Kidney (tissue), 14 donors: ENCODE data around the gene MEF2C. TPM values are rescaled to one million over a fixed set of nuclear protein-coding genes. Genes with fewer than 3 reads are reported as not detected.

ENCODE experiments used
- DNase-seq, 5 donors: peaks; one replicate each; pipeline ENCODE4 v3.0.0-alpha.2; 2013 to 2020
- FAIRE-seq: peaks from 2 replicates; lab custom pipeline; 2012; peaks lifted over from hg19 to GRCh38; lab: Jason Lieb, UNC
- H3K27ac ChIP-seq, 2 donors: one replicate each; pipeline ENCODE4 v1.7.0; 2013; ENCODE audit warnings: low read depth in 2 of 2, low read length in 2 of 2, inconsistent platforms in 1 of 2
- H3K27me3 ChIP-seq: one replicate; pipeline ENCODE4 v1.7.1; 2013; ENCODE audit warnings: low read length, inconsistent platforms; ENCODE audit not compliant: control insufficient read depth, insufficient read depth
- H3K36me3 ChIP-seq, 3 donors: one replicate each; pipeline versions ENCODE4 v1.7.0 to v1.7.1; 2013; ENCODE audit warnings: low read length in 3 of 3, control low read depth in 1 of 3, inconsistent platforms in 1 of 3; ENCODE audit not compliant: insufficient read depth in 3 of 3, control insufficient read depth in 2 of 3
- H3K4me1 ChIP-seq, 3 donors: one replicate each; pipeline versions ENCODE4 v1.7.0 to v1.7.1; 2013; ENCODE audit warnings: low read length in 3 of 3, inconsistent platforms in 1 of 3, low read depth in 1 of 3; ENCODE audit not compliant: control insufficient read depth in 2 of 3, insufficient read depth in 2 of 3
- H3K4me3 ChIP-seq, 3 donors: one replicate each; pipeline versions ENCODE4 v1.7.0 to v1.8.1; 2013; ENCODE audit warnings: low read length in 3 of 3, control low read depth in 1 of 3, inconsistent platforms in 1 of 3
- H3K9ac ChIP-seq, 3 donors: one replicate each; pipeline versions ENCODE4 v1.7.0 to v1.7.1; 2013; ENCODE audit warnings: low read length in 3 of 3, control low read depth in 1 of 3, inconsistent platforms in 1 of 3
- H3K9me3 ChIP-seq, 3 donors: one replicate each; pipeline versions ENCODE4 v1.7.0 to v1.7.1; 2013; ENCODE audit warnings: low read length in 3 of 3, control low read depth in 1 of 3, inconsistent platforms in 1 of 3; ENCODE audit not compliant: control insufficient read depth in 2 of 3, insufficient read depth in 1 of 3
- CTCF ChIP-seq: IDR thresholded peaks from 3 replicates; pipeline ENCODE4 v1.5.1; 2012; ENCODE audit warnings: mild to moderate bottlenecking, moderate library complexity, borderline replicate concordance; ENCODE audit not compliant: insufficient read depth; ENCODE audit errors: extremely low read depth
- intact Hi-C: fragments of 100-400 bp; cut with DNase I; formaldehyde crosslinking; loops from one replicate; pipeline ENCODE4 v1.11.1; 2022
- polyA plus RNA-seq: library from polyadenylated mRNA; stranded (reverse); fragments of 350-450 nt; fragmentation: Illumina TruSeq; extraction: RNeasy Lipid Tissue Mini Kit (QIAGEN cat#74804); gene quantifications from one replicate; pipeline ENCODE4 v1.2.3, GENCODE V29; 2014; ENCODE audit warnings: low read depth, low replicate concordance; ENCODE audit not compliant: insufficient read depth
- total RNA-seq: library from RNA; stranded (reverse); fragmentation: NEBNext Ultra II Directional; extraction: Animal tissue kit (Norgen Biotek cat#: 25700); gene quantifications from one replicate; pipeline ENCODE4 v1.2.1, GENCODE V29; 2021
- donor health status: control.
- donor health status: control.
- donor health status: control.
- donor health status: control.
- donor health status: control.
- donor health status: DM: yes; HTN: yes; CAD: no.
- donor health status: Normal renal cell carcinoma (clear cell type).

Gene MEF2C
- total and polyA plus RNA-seq, 2 donors from 2014 or later = 5.3 to 75.4 TPM

- H3K27ac ChIP-seq = no peak overlapping the region
- no peaks in the 10 kb centered on the region for H3K27me3 ChIP-seq
- H3K4me1 ChIP-seq = no peaks in the 10 kb centered on the region
- intact Hi-C loops = no loop called here
- no peak for TF ChIP-seq CTCF
- no peak for FAIRE-seq
- H3K9ac ChIP-seq = no peak overlapping the region
- no peaks in the 10 kb centered on the region for H3K9me3 ChIP-seq
- no peak for DNase-seq
- no peaks in the 10 kb centered on the region for H3K36me3 ChIP-seq
- no peak overlapping the region for H3K4me3 ChIP-seq
These were observed 74.8 kb downstream of the MEF2C start for GRCh38 chr5:88808153-88808552.

DNA sequence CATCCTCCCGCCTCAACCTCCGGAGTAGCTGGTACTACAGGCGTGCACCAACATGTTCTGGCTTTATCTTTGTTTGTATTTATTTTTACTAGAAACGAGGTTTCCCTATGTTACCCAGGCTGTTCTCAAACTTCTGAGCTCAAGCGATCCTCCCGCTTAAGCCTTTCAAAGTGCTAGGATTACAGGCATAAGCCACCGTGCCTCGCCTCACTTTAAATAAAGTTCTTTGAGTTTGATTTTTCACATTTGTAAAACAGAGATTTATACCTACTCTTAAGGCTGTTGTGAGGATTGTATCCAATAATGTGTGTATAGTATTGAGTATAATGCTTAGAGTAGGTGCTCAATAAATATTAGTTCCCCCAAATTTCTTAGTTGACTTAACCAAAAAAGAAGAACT lies 75.7 kb downstream of the MEF2C start:
- DNase-seq = no peak
- no peak for FAIRE-seq

GRCh38 chr5:88806338-88806737 lies 76.6 kb downstream of the MEF2C start:
- Histone ChIP-seq H3K9me3 (no peaks in the 10 kb centered on the region), H3K4me1 (no peaks in the 10 kb centered on the region), H3K27ac (no peak overlapping the region), H3K4me3 (no peak overlapping the region), H3K9ac (no peak overlapping the region), H3K36me3 (no peaks in the 10 kb centered on the region), H3K27me3 (no peaks in the 10 kb centered on the region)
- peak in 2 of 5 donors; percentile 47 to 53 for DNase-seq
- peak; percentile 66 for FAIRE-seq
- intact Hi-C loops = no loop called here
- TF ChIP-seq CTCF = no peak

More for the DNA sequence above, 75.7 kb downstream of the MEF2C start:
- Histone ChIP-seq H3K4me3 (no peak overlapping the region), H3K9ac (no peak overlapping the region), H3K36me3 (no peaks in the 10 kb centered on the region), H3K9me3 (no peaks in the 10 kb centered on the region), H3K4me1 (no peaks in the 10 kb centered on the region), H3K27ac (no peak overlapping the region), H3K27me3 (no peaks in the 10 kb centered on the region)
- TF ChIP-seq CTCF = no peak
- intact Hi-C loops = no loop called here

GRCh38 chr5:88805151-88805784 lies 77.7 kb downstream of the MEF2C start:
- intact Hi-C loops = no loop called here
- TF ChIP-seq CTCF = no peak
- H3K36me3 ChIP-seq = no peaks in the 10 kb centered on the region
- H3K27me3 ChIP-seq = no peaks in the 10 kb centered on the region
- DNase-seq = no peak
- H3K4me3 ChIP-seq = no peak overlapping the region
- H3K27ac ChIP-seq = no peak overlapping the region
- H3K9ac ChIP-seq = no peak overlapping the region
- H3K4me1 ChIP-seq = no peaks in the 10 kb centered on the region
- no peaks in the 10 kb centered on the region for H3K9me3 ChIP-seq
- no peak for FAIRE-seq
